ENCODE measurements around the gene HLCS. TPM values are rescaled to one million over a fixed set of nuclear protein-coding genes. Genes with fewer than 3 reads are reported as not detected.

The HLCS gene
- total RNA-seq, 1 donor from 2014 or later, result 15.9 TPM

DNA sequence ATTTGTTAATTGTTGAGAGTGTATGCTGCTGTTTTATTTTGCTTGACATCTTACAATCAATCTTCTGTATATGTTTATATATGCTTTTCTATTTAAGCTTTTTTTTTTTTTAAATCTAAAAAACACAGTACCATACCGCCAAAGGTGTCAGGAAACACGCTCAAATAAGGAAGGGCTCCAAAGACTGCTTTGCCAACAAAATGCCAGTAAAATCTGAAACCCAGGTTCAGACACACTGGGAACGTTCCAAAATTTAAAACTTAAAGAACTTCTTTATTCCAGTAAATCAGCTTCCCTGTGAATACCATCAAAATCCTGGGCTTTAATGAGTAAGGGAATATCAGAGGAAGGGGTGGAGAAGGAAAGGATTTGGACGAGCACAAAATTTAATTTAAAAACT is 180.3 kb downstream of the HLCS start:
- Mint-ChIP-seq H3K4me3 (ENCODE audit: unreplicated experiment) (no peak overlapping the region), H3K27ac (ENCODE audit: unreplicated experiment) (no peak overlapping the region), H3K36me3 (ENCODE audit: unreplicated experiment) (no peaks in the 10 kb centered on the region), H3K9me3 (ENCODE audit: unreplicated experiment) (peaks cover 1% of the 10 kb centered on the region), H3K27me3 (ENCODE audit: unreplicated experiment) (peaks cover 5% of the 10 kb centered on the region), H3K4me1 (ENCODE audit: low read depth, unreplicated experiment) (peaks cover 8% of the 10 kb centered on the region)
- TF ChIP-seq, protein P1, sequence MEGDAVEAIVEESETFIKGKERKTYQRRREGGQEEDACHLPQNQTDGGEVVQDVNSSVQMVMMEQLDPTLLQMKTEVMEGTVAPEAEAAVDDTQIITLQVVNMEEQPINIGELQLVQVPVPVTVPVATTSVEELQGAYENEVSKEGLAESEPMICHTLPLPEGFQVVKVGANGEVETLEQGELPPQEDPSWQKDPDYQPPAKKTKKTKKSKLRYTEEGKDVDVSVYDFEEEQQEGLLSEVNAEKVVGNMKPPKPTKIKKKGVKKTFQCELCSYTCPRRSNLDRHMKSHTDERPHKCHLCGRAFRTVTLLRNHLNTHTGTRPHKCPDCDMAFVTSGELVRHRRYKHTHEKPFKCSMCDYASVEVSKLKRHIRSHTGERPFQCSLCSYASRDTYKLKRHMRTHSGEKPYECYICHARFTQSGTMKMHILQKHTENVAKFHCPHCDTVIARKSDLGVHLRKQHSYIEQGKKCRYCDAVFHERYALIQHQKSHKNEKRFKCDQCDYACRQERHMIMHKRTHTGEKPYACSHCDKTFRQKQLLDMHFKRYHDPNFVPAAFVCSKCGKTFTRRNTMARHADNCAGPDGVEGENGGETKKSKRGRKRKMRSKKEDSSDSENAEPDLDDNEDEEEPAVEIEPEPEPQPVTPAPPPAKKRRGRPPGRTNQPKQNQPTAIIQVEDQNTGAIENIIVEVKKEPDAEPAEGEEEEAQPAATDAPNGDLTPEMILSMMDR (IDR thresholded peaks at IDR 0.05; ENCODE audit: partially characterized antibody, unreplicated experiment), result no peak
- DNase-seq, result no peak

DNA sequence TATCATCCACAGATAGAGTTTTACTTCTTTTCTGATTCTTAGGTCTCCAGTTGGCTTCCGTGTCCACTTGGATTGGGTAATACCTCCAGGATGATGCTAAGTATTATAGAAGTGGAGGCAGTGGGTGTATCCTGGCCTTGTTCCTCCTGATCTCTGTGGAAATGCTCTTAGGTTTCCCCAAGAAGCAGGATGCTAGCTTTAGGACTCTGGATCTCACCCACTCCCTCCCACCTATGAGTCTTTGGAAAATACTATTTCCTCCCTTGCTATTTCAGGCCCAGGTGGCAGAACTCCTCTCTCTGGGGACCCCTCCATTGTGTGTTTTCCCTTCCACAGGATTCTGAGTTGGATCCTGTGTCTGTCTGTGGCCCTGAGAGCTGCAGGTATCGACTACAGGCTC is 180.9 kb downstream of the HLCS start:
- H3K27me3 Mint-ChIP-seq (ENCODE audit: unreplicated experiment), result peaks cover 3% of the 10 kb centered on the region
- no peak overlapping the region for H3K27ac Mint-ChIP-seq (ENCODE audit: unreplicated experiment)

DNA sequence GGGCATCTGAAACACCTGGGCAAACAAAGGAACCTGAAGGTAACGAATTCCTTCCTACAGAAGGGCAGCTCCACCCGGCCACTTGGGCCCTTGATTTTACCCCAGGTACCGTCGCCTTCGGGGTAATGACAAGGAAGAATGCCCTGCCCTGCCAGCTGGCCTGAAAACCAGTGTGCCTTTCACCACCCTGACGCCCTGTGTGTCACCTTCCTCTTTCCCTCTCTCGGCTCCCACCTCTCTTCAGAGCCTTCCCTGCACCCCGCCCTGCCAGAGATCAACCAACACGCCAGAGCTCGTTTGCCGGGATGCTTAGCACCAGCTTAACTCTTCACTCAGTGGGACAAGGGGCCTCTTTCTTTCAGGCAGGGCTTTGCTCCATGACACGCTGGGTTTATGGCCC is 181.5 kb downstream of the HLCS start:
- Mint-ChIP-seq H3K27me3 (ENCODE audit: unreplicated experiment) (peaks cover 3% of the 10 kb centered on the region), H3K27ac (ENCODE audit: unreplicated experiment) (no peak overlapping the region), H3K4me3 (ENCODE audit: unreplicated experiment) (no peak overlapping the region), H3K4me1 (ENCODE audit: low read depth, unreplicated experiment) (no peaks in the 10 kb centered on the region), H3K36me3 (ENCODE audit: unreplicated experiment) (no peaks in the 10 kb centered on the region), H3K9me3 (ENCODE audit: unreplicated experiment) (peaks cover 3% of the 10 kb centered on the region)
- TF ChIP-seq, protein P1 (IDR thresholded peaks at IDR 0.05; ENCODE audit: partially characterized antibody, unreplicated experiment), result no peak
- no peak for DNase-seq

More for the DNA sequence above, 180.9 kb downstream of the HLCS start:
- TF ChIP-seq, protein P1 (IDR thresholded peaks at IDR 0.05; ENCODE audit: partially characterized antibody, unreplicated experiment), result no peak
- Mint-ChIP-seq H3K4me1 (ENCODE audit: low read depth, unreplicated experiment) (peaks cover 3% of the 10 kb centered on the region), H3K4me3 (ENCODE audit: unreplicated experiment) (no peak overlapping the region), H3K9me3 (ENCODE audit: unreplicated experiment) (peaks cover 2% of the 10 kb centered on the region), H3K36me3 (ENCODE audit: unreplicated experiment) (no peaks in the 10 kb centered on the region)
- no peak for DNase-seq

DNA sequence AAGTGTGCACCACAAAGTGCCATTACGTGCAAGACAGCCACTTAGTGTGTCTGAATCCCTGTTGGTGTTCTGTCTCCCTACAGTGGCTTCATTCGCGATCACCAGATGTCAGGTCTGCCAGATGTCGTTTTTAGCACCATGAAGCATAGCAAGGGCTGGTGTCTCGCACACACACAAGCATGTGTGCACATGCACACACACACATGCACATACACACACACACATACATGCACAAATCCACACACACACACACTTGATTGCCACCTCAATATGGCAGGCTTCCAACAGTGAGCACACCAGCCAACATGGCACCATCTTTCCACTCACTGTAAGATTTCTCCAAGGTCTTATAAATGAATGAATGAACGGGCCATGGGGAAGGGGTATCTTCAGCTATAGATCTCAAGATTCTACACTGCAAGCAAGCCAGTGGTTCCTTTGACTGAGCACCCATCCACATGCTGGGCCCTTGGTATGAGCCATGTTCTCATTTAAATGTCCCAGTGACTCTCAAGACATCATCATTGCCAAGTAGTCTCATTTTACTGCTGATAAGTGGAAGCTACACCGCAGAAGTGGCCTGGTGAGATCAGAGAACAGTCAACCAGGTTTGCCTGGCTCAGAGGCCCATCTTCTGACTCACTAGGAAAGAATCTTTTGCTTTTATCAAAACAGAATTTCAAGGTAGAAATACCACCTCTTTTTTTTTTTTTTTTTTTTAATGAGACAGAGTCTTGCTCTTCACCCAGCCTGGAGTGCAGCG is 182.7 kb downstream of the HLCS start:
- Mint-ChIP-seq H3K36me3 (ENCODE audit: unreplicated experiment) (no peaks in the 10 kb centered on the region), H3K4me3 (ENCODE audit: unreplicated experiment) (no peak overlapping the region), H3K27ac (ENCODE audit: unreplicated experiment) (no peak overlapping the region), H3K9me3 (ENCODE audit: unreplicated experiment) (peaks cover 3% of the 10 kb centered on the region), H3K27me3 (ENCODE audit: unreplicated experiment) (peaks cover 3% of the 10 kb centered on the region), H3K4me1 (ENCODE audit: low read depth, unreplicated experiment) (no peaks in the 10 kb centered on the region)
- TF ChIP-seq, protein P1 (IDR thresholded peaks at IDR 0.05; ENCODE audit: partially characterized antibody, unreplicated experiment), result no peak
- DNase-seq, result no peak

DNA sequence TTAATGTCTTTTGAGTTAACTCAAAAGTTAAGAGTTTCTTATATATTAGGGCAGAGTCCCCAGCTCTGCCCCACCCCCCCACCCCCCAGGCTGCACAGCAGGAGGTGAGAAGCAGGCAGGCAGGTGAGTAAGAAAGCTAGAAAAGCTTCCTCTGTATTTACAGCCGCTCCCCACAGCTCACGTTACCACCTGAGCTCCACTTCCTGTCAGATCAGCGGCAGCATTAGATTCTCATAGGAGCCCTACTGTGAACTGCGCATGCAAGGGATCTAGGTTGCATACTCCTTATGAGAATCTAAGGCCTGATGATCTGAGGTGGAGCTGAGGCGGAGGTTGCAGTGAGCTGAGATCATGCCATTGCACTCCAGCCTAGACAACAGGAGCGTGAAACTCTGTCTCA is 185.6 kb downstream of the HLCS start:
- H3K36me3 Mint-ChIP-seq (ENCODE audit: unreplicated experiment), result no peaks in the 10 kb centered on the region
- H3K4me1 Mint-ChIP-seq (ENCODE audit: low read depth, unreplicated experiment), result no peaks in the 10 kb centered on the region
- no peak for DNase-seq
- H3K9me3 Mint-ChIP-seq (ENCODE audit: unreplicated experiment), result peaks cover 3% of the 10 kb centered on the region
- TF ChIP-seq, protein P1 (IDR thresholded peaks at IDR 0.05; ENCODE audit: partially characterized antibody, unreplicated experiment), result no peak
- no peak overlapping the region for H3K4me3 Mint-ChIP-seq (ENCODE audit: unreplicated experiment)
- no peak overlapping the region for H3K27ac Mint-ChIP-seq (ENCODE audit: unreplicated experiment)
- H3K27me3 Mint-ChIP-seq (ENCODE audit: unreplicated experiment), result peaks cover 4% of the 10 kb centered on the region
